ENCODE measurements around the gene STRA8.

Gene STRA8

DNA sequence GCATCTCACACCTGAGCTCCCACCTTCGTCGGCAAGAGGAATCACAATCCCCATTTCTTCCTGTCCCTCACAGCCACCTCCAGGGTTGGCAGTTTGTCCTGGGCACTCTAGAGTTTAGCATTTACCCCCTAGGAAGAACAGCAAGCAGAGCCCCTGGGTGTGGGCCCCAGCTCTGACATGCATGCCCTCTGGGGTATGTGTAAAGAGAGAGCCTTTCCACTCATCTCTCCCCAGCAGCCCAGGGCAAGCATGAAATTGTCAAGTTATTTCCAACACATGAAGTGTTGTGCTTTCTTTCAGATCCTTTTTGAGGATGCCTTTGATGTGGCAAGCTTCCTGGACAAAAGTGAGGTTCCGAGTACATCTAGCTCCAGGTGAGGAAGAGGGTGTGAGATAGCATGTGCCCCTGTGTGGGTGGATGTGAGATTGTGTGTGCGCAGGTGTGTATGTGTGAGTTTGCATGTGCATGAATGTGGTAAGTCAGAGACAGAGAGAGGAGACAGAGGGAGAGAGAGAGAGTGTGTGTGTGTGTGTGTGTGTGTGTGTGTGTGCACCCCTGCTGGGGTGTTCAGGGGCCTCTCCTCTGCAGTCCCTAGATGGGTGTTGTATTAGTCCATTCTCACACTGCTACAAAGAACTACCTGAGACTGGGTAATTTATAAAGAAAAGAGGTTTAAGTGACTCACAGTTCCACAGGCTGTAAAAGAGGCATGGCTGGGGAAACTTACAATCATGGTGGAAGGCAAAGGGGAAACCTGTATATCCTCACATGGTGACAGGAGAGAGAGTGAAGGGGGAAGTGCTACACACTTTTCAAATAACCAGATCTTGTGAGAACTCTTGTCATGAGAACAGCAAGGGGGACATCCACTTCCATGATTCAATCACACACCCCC, 18.1 kb downstream of the STRA8 start:
- H3K27ac ChIP-seq: no peak overlapping the region
- CTCF ChIA-PET: no interaction called here
- POLR2A ChIA-PET (ENCODE audit: low non-redundant PET): no interaction called here
- TF ChIP-seq, protein P1, sequence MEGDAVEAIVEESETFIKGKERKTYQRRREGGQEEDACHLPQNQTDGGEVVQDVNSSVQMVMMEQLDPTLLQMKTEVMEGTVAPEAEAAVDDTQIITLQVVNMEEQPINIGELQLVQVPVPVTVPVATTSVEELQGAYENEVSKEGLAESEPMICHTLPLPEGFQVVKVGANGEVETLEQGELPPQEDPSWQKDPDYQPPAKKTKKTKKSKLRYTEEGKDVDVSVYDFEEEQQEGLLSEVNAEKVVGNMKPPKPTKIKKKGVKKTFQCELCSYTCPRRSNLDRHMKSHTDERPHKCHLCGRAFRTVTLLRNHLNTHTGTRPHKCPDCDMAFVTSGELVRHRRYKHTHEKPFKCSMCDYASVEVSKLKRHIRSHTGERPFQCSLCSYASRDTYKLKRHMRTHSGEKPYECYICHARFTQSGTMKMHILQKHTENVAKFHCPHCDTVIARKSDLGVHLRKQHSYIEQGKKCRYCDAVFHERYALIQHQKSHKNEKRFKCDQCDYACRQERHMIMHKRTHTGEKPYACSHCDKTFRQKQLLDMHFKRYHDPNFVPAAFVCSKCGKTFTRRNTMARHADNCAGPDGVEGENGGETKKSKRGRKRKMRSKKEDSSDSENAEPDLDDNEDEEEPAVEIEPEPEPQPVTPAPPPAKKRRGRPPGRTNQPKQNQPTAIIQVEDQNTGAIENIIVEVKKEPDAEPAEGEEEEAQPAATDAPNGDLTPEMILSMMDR (conservative IDR thresholded peaks at IDR 0.05; ENCODE audit: low read depth): no peak
- no peak for DNase-seq (ENCODE audit: low spot score)

DNA sequence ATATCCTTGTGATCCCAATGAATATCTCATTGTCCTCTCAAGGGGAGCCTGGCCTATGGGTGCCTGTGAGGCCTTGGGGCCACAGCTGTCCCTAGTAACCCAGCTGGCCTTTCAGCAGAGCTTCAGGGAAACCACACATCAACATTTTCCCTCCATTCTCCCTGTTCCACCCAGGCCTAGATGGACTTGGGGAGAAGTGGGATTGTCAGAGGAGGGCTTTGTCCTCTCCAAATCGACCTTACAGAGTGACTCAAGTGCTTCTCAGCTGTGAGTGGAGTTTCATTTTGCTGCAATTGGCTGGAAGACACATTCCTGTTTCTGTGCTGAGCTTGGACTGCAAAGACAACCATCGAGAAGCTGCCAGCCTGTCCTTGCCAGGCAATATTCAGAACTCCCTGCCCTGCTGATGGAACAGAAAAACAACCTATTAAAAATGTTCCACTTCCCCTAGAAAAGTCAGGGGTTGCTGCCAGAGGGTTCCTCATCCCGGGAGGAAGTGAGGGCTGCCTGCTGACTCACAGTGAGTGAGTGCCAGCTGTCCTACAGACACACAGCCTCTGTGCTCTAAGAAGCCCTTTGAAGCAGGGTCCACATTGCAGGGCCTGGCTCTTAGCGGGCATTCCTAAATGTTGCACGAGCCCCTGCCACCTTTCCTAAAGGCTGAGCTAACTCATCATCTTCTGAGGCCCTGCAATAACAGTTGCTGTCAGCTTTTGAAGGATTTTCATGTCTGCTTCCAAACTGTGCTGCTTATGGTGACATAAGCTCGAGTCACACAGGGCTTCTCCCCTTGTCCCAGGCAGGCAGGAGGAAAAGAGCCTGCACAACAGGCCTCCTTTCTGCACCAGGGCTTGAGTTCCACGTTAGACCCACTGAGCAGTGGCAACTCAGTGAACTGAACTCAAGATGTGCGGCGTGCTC, 20.5 kb downstream of the STRA8 start:
- POLR2A ChIA-PET (ENCODE audit: low non-redundant PET): no interaction called here
- H3K27ac ChIP-seq: peak overlapping the region; percentile 77
- TF ChIP-seq, protein P1 (conservative IDR thresholded peaks at IDR 0.05; ENCODE audit: low read depth): no peak
- peak; percentile 59 for DNase-seq (ENCODE audit: low spot score)
- CTCF ChIA-PET: interaction anchor here (0.6 to 1.8 kb wide), 2 partner anchors 20 to 430 kb away, joined by 5 to 7 read pairs; no protein-coding TSS in a partner anchor

DNA sequence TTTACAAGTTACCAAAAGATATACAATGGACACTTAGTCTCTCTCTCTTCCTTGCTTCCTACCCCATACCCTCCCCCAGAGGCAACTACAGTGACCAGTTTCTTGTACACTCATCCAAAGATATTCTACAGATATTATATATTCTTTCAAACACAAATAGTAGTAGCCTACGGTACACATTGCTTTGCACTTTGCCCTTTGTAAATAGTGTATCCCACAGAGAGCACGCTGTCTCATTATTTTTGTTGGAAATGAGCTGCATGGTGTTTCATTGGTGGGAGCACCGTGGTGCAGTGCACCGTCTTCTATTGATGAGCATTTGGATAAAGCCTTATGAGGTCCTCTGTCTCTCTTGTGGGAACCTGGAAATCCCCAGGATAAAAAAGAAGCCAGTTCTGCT, 24.2 kb downstream of the STRA8 start:
- no peak overlapping the region for H3K27ac ChIP-seq
- no peak for DNase-seq (ENCODE audit: low spot score)
- ChIA-PET POLR2A (ENCODE audit: low non-redundant PET) (no interaction called here), CTCF (no interaction called here)
- TF ChIP-seq, protein P1 (conservative IDR thresholded peaks at IDR 0.05; ENCODE audit: low read depth): no peak

DNA sequence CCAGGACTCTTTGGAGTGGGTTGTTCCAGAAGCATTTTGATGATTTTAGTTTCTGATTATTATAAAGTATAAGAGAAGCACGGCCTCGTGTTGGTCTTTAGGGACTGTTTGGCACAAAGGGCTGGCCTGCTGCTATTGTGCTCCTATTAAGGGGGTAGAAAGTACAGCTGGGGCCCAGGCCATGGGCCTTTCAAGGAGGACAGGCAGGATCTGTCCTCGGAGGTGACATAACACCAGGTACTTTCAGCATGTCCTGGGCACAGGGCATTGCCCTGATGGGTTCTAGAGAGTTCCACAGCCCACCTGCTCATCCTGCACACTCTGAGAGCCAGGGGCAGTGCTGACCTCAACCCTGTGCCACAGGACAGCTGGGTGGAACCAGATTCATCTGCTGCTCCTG, 24.9 kb downstream of the STRA8 start:
- TF ChIP-seq, protein P1 (conservative IDR thresholded peaks at IDR 0.05; ENCODE audit: low read depth): no peak
- ChIA-PET CTCF (no interaction called here), POLR2A (ENCODE audit: low non-redundant PET) (no interaction called here)
- DNase-seq (ENCODE audit: low spot score): no peak
- H3K27ac ChIP-seq: no peak overlapping the region

DNA sequence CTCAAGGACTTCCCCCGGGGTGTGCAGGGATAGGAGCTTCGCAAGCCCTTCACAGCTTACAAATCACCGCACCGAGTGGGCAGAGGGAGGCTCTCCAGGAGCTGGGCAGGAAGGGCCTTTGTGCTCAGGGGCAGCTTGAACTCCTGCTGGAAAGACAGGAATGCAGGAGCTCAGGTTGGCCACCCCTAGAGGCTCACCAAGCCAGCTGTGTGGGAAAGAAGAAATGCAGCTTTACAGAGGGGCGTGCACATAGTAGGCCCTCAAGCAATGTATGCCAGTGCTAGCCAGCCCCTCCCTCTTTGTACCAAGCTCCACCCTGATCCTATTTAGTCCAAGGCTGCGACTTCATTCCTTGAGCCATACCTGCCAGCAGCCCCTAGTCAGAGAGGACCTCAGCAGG, 26.1 kb downstream of the STRA8 start:
- TF ChIP-seq, protein P1 (conservative IDR thresholded peaks at IDR 0.05; ENCODE audit: low read depth): no peak
- DNase-seq (ENCODE audit: low spot score): no peak
- CTCF ChIA-PET: no interaction called here
- H3K27ac ChIP-seq: no peak overlapping the region
- POLR2A ChIA-PET (ENCODE audit: low non-redundant PET): no interaction called here

DNA sequence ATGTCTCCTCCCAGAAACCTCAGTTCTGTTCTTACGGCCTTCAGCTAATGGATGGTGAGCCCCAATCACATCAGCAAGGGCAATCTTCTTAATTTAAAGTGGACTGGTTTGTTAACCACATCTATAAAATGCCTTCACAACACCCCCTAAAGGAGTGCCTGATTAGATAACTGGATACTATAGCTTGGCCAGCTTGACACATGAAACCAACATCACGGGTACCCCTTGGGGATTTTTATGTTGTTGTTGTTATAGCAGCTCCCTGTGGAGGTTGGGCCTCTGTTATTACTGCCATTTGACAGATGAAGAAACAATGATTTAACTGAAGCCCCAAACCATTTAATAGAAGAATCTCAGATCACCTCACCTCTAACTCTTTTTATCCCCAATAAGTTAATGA, 26.8 kb downstream of the STRA8 start:
- DNase-seq (ENCODE audit: low spot score): no peak
- no peak overlapping the region for H3K27ac ChIP-seq
- ChIA-PET CTCF (no interaction called here), POLR2A (ENCODE audit: low non-redundant PET) (no interaction called here)
- TF ChIP-seq, protein P1 (conservative IDR thresholded peaks at IDR 0.05; ENCODE audit: low read depth): no peak
